Measurements from ENCODE around the gene DAB1. TPM values are rescaled to one million over a fixed set of nuclear protein-coding genes. Genes with fewer than 3 reads are reported as not detected.

The DAB1 gene
- total RNA-seq, 2 experiments from 2014 or later: 0.52 to 0.61 TPM

- DNase-seq (no peak), ATAC-seq (ENCODE audit: poor library complexity) (no peak)
- no peak overlapping the region for H3K27ac ChIP-seq (ENCODE audit: low read depth in 1 of 2, low read length in 2 of 2)
- no peak overlapping the region for H3K27ac Mint-ChIP-seq
- H3K36me3 ChIP-seq (ENCODE audit: insufficient read depth, low read length): no peaks in the 10 kb centered on the region
- ChIA-PET POLR2A (no interaction called here), CTCF (no interaction called here)
- H3K9me3 ChIP-seq (ENCODE audit: control insufficient read depth in 1 of 2, insufficient read depth in 1 of 2, low read length in 2 of 2): no peaks in the 10 kb centered on the region
- H3K4me1 ChIP-seq (ENCODE audit: insufficient read depth, low read length): no peaks in the 10 kb centered on the region
- no peaks in the 10 kb centered on the region for H3K9me3 Mint-ChIP-seq
- H3K4me3 Mint-ChIP-seq: no peak overlapping the region
- H3K4me1 Mint-ChIP-seq (ENCODE audit: low read depth): no peaks in the 10 kb centered on the region
- H3K36me3 Mint-ChIP-seq (ENCODE audit: low read depth): no peaks in the 10 kb centered on the region
- intact Hi-C loops (cut with DNase I, micrococcal nuclease): no loop called here
- no peaks in the 10 kb centered on the region for H3K27me3 ChIP-seq (ENCODE audit: control insufficient read depth in 1 of 2, insufficient read depth in 2 of 2, low read length in 2 of 2)
- H3K27me3 Mint-ChIP-seq: no peaks in the 10 kb centered on the region
- H3K4me3 ChIP-seq (ENCODE audit: low read length): no peak overlapping the region
- TF ChIP-seq, protein P1, sequence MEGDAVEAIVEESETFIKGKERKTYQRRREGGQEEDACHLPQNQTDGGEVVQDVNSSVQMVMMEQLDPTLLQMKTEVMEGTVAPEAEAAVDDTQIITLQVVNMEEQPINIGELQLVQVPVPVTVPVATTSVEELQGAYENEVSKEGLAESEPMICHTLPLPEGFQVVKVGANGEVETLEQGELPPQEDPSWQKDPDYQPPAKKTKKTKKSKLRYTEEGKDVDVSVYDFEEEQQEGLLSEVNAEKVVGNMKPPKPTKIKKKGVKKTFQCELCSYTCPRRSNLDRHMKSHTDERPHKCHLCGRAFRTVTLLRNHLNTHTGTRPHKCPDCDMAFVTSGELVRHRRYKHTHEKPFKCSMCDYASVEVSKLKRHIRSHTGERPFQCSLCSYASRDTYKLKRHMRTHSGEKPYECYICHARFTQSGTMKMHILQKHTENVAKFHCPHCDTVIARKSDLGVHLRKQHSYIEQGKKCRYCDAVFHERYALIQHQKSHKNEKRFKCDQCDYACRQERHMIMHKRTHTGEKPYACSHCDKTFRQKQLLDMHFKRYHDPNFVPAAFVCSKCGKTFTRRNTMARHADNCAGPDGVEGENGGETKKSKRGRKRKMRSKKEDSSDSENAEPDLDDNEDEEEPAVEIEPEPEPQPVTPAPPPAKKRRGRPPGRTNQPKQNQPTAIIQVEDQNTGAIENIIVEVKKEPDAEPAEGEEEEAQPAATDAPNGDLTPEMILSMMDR (IDR thresholded peaks at IDR 0.05): no peak
Observed at GRCh38 chr1:57109247-57109646, 314.6 kb downstream of the DAB1 start.

DNA sequence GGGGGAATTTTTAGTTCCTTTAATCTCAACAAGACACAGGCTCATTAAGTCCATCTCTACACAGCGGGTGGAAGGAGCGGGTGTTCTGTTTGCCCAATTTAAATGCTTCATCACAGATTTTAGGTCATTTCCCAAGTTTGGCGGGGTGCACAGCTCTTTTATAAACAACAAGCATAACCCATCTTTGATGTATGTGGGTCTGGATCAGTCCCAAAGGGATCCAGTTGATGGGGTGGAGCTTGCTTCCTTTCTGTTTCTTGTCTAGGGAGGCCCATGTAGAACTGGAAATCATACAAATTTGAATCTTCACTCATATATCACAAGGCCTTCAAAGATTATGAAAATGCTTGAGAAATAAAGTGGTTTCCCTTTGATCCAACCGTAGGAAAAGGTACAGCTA lies 317.6 kb downstream of the DAB1 start:
- H3K27ac Mint-ChIP-seq: no peak overlapping the region
- no peaks in the 10 kb centered on the region for H3K4me1 ChIP-seq (ENCODE audit: insufficient read depth, low read length)
- H3K4me1 Mint-ChIP-seq (ENCODE audit: low read depth): no peaks in the 10 kb centered on the region
- H3K9me3 Mint-ChIP-seq: no peaks in the 10 kb centered on the region
- TF ChIP-seq, protein P1 (IDR thresholded peaks at IDR 0.05): no peak
- no peak overlapping the region for H3K4me3 Mint-ChIP-seq
- H3K27me3 ChIP-seq (ENCODE audit: control insufficient read depth in 1 of 2, insufficient read depth in 2 of 2, low read length in 2 of 2): no peaks in the 10 kb centered on the region
- POLR2A ChIA-PET: no interaction called here
- H3K36me3 Mint-ChIP-seq (ENCODE audit: low read depth): no peaks in the 10 kb centered on the region
- CTCF ChIA-PET: no interaction called here
- no peaks in the 10 kb centered on the region for H3K36me3 ChIP-seq (ENCODE audit: insufficient read depth, low read length)
- H3K4me3 ChIP-seq (ENCODE audit: low read length): no peak overlapping the region
- DNase-seq (no peak), ATAC-seq (ENCODE audit: poor library complexity) (no peak)
- H3K27ac ChIP-seq (ENCODE audit: low read depth in 1 of 2, low read length in 2 of 2): no peak overlapping the region
- no peaks in the 10 kb centered on the region for H3K27me3 Mint-ChIP-seq
- no peaks in the 10 kb centered on the region for H3K9me3 ChIP-seq (ENCODE audit: control insufficient read depth in 1 of 2, insufficient read depth in 1 of 2, low read length in 2 of 2)
- intact Hi-C loops (cut with DNase I, micrococcal nuclease): no loop called here

GRCh38 chr1:57102561-57103326 lies 321.1 kb downstream of the DAB1 start:
- ChIA-PET POLR2A (no interaction called here), CTCF (no interaction called here)
- no peaks in the 10 kb centered on the region for H3K27me3 Mint-ChIP-seq

More at GRCh38 chr1:57102561-57103326, 321.1 kb downstream of the DAB1 start:
- no peaks in the 10 kb centered on the region for H3K36me3 Mint-ChIP-seq (ENCODE audit: low read depth)
- no peaks in the 10 kb centered on the region for H3K27me3 ChIP-seq (ENCODE audit: control insufficient read depth in 1 of 2, insufficient read depth in 2 of 2, low read length in 2 of 2)
- intact Hi-C loops (cut with DNase I, micrococcal nuclease): no loop called here
- H3K4me1 ChIP-seq (ENCODE audit: insufficient read depth, low read length): no peaks in the 10 kb centered on the region
- no peak overlapping the region for H3K4me3 Mint-ChIP-seq
- ATAC-seq (ENCODE audit: poor library complexity) (no peak), DNase-seq (no peak)
- no peak overlapping the region for H3K27ac ChIP-seq (ENCODE audit: low read depth in 1 of 2, low read length in 2 of 2)
- no peaks in the 10 kb centered on the region for H3K9me3 ChIP-seq (ENCODE audit: control insufficient read depth in 1 of 2, insufficient read depth in 1 of 2, low read length in 2 of 2)
- H3K9me3 Mint-ChIP-seq: no peaks in the 10 kb centered on the region
- H3K36me3 ChIP-seq (ENCODE audit: insufficient read depth, low read length): no peaks in the 10 kb centered on the region
- H3K4me1 Mint-ChIP-seq (ENCODE audit: low read depth): no peaks in the 10 kb centered on the region
- H3K27ac Mint-ChIP-seq: no peak overlapping the region
- TF ChIP-seq, protein P1 (IDR thresholded peaks at IDR 0.05): no peak
- H3K4me3 ChIP-seq (ENCODE audit: low read length): no peak overlapping the region

Measured in CD4-positive, alpha-beta T cell (primary cell).